ENCODE measurements around the gene FSCN2. TPM values are rescaled to one million over a fixed set of nuclear protein-coding genes. Genes with fewer than 3 reads are reported as not detected.

Gene FSCN2
- total RNA-seq, result 1 to 10 TPM in 2 of 3 donors, under 1 TPM in 1; 0.48 to 3.2 (median 1.6) TPM

- Histone ChIP-seq H3K4me3 (peak within 1 kb of the TSS in 2 of 3 donors; percentile 25 to 51), H3K4me1 (no peaks in the 10 kb centered on the region), H3K9me3 (no peaks in the 10 kb centered on the region), H3K36me3 (no peaks in the 10 kb centered on the region), H3K27me3 (peaks cover 4 to 5% of the 10 kb centered on the region in 2 donors), H3K27ac (no peak within 1 kb of the TSS)
- intact Hi-C loops (cut with DNase I; ENCODE audit: low total_unique reads), result no loop called here
- no peak for DNase-seq (ENCODE audit: low spot score in 2 of 2)
- no peak for TF ChIP-seq POLR2AphosphoS5 (IDR thresholded peaks at IDR 0.05)
- TF ChIP-seq CTCF (IDR thresholded peaks at IDR 0.05), result peak in 1 of 3 donors; percentile 21
- no peak for TF ChIP-seq POLR2A (IDR thresholded peaks at IDR 0.05)
Observed at GRCh38 chr17:81527591-81528383, at the start of gene FSCN2. Gene FSCN2 (plus strand): TSS chr17:81528377. CDS start chr17:81528532, 155 bp downstream.

- no peaks in the 10 kb centered on the region for H3K9me3 ChIP-seq
- H3K27ac ChIP-seq, result no peak overlapping the region
- H3K4me1 ChIP-seq, result peaks cover 0 to 4% of the 10 kb centered on the region in 2 donors
- intact Hi-C loops (cut with DNase I; ENCODE audit: low total_unique reads), result loop anchor here (10.0 kb wide), 1 partner anchor 225 kb away; no protein-coding TSS in a partner anchor
- no peak for TF ChIP-seq POLR2AphosphoS5 (IDR thresholded peaks at IDR 0.05)
- H3K27me3 ChIP-seq, result no peaks in the 10 kb centered on the region
- H3K4me3 ChIP-seq, result no peak overlapping the region
- DNase-seq (ENCODE audit: low spot score in 2 of 2), result no peak
- no peaks in the 10 kb centered on the region for H3K36me3 ChIP-seq
Observed at GRCh38 chr17:81479175-81480071, 48.8 kb upstream of the FSCN2 start.

- Histone ChIP-seq H3K4me3 (peak overlapping the region in 2 of 3 donors; percentile 61 to 70), H3K27me3 (no peaks in the 10 kb centered on the region), H3K27ac (no peak overlapping the region), H3K4me1 (peaks cover 0 to 4% of the 10 kb centered on the region in 2 donors), H3K36me3 (no peaks in the 10 kb centered on the region), H3K9me3 (no peaks in the 10 kb centered on the region)
- TF ChIP-seq CTCF (IDR thresholded peaks at IDR 0.05) (no peak), POLR2AphosphoS5 (IDR thresholded peaks at IDR 0.05) (no peak), POLR2A (IDR thresholded peaks at IDR 0.05) (no peak)
- no peak for DNase-seq (ENCODE audit: low spot score in 2 of 2)
- intact Hi-C loops (cut with DNase I; ENCODE audit: low total_unique reads), result loop anchor here (10.0 kb wide), 1 partner anchor 226 kb away; no protein-coding TSS in a partner anchor
Observed at GRCh38 chr17:81480140-81481072, 47.8 kb upstream of the FSCN2 start.

- TF ChIP-seq POLR2AphosphoS5 (IDR thresholded peaks at IDR 0.05) (no peak), POLR2A (IDR thresholded peaks at IDR 0.05) (no peak), CTCF (IDR thresholded peaks at IDR 0.05) (no peak)
- Histone ChIP-seq H3K9me3 (no peaks in the 10 kb centered on the region), H3K27ac (peak overlapping the region in 1 of 2 donors; percentile 20), H3K27me3 (no peaks in the 10 kb centered on the region), H3K36me3 (no peaks in the 10 kb centered on the region), H3K4me1 (peaks cover 0 to 4% of the 10 kb centered on the region in 2 donors), H3K4me3 (peak overlapping the region; percentile 41 to 70 (median 61))
- intact Hi-C loops (cut with DNase I; ENCODE audit: low total_unique reads), result loop anchor here (10.0 kb wide), 1 partner anchor 226 kb away; no protein-coding TSS in a partner anchor
- DNase-seq (ENCODE audit: low spot score in 2 of 2), result peak; percentile 53 to 68
Observed at GRCh38 chr17:81481073-81481799, 46.9 kb upstream of the FSCN2 start.

Data from breast epithelium (tissue), 4 donors.